Renal cortex interstitium (tissue), 11 donors: ENCODE measurements around the gene PRR11. TPM values are rescaled to one million over a fixed set of nuclear protein-coding genes. Genes with fewer than 3 reads are reported as not detected.
"Not testable (repeated sequence)": the region's sequence is repeated elsewhere in the genome, so short reads cannot be mapped to it uniquely, and the experiment has no call there.

Source experiments
- DNase-seq, 11 donors: peaks; one replicate each; pipeline ENCODE4 v3.0.0-alpha.2; 2013; ENCODE audit warnings: low read depth in 9 of 11, low spot score in 4 of 11; ENCODE audit errors: extremely low read depth in 1 of 11
- polyA plus RNA-seq, 3 donors: library from polyadenylated mRNA; unstranded; fragments of 120-200 nt; gene quantifications; one replicate each; pipeline ENCODE4 v1.2.1, GENCODE V29; 2013; ENCODE audit not compliant: insufficient read length in 3 of 3

Gene PRR11
- polyA plus RNA-seq, 3 donors, result 16.1 to 26.7 (median 20.9) TPM

DNA sequence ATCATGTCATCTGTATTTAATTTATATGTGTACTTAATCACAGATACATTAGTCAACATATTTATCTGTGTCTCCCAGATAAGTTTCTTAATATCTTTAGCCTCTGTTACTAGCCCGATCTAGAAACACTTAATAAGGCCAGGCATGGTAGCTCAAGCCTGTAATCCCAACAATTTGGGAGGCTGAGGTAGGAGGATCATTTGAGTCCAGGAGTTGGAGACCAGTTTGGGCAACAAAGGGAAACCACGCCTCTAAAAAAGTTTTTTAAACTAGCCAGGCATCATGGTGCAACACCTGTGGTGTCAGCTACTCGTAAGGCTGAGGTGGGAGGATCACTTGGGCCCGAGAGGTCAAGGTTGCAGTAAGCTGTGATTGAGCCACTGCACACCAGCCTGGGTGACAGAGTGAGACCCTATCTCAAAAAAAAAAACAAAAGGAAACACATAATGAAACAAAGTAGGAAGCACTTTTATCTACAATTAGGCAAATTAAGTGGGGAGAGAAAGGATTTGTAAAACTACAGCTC is 9.9 kb upstream of the PRR11 start:
- DNase-seq, result no peak

DNA sequence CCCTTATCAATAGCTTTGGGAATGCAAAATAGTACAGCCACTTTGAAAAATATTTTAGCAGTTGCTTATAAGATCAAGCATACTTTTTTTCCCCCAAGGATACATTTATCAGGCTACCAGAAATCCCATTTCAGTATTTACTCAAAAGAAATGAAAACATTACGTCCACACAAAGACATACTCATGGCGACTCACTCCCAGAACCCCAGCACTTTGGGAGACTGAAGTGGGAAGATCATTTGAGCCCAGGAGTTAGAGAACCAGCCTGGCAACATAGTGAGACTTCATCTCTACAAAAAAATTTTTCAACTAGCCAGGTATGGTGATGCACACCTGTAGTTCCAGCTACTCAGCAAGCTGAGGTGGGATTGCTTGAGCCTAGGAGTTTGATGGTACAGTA is 6.5 kb upstream of the PRR11 start:
- DNase-seq, result no peak

DNA sequence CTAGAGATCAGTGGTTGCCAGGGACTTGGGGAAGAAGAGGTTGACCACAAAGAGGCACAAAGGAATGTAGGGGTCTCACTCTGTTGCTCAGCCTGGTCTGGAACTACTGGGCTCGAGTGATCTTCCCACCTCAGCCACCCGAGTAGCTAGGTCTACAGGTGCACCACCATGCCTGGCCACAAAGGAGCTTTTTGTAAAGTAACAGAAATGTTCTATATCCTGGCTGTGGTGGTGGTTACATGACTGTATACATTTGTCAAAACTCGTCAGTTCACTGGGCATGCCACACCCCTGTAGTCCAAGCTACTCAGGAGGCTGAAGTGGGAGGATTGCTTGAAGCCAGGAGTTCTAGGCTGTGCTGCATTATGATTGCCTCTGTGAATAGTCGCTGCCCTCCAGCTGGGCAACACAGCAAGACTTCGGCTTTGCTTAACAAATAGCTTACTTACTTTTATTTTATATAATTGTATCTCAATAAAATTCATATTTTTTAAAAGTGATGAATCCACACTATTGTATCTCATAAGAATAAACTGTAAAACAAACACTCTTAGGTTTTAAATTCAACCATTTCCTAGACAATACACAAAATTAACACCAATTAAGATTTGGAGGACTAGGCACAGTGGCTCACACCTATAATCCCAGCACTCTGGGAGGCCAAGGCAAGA is 5.6 kb upstream of the PRR11 start:
- no peak for DNase-seq

DNA sequence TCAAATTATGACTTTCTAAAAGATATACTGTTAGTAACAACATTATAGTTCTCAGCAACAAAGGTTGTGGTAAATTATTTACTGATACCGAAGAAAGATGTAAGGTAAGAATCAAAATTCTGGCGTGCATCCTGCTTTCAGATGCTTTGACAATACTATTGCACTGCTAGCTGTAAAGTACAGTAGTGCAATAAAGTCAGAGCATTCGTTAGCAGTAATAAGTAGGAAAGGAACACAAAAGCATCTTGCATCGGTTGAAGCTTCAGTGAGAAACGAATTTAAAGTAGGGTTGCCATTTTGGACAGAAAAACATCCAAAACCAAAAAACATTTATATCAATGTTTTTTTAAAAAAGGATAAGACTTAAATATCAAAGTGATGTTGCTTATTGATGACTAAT is 4.5 kb upstream of the PRR11 start:
- DNase-seq, result no peak

DNA sequence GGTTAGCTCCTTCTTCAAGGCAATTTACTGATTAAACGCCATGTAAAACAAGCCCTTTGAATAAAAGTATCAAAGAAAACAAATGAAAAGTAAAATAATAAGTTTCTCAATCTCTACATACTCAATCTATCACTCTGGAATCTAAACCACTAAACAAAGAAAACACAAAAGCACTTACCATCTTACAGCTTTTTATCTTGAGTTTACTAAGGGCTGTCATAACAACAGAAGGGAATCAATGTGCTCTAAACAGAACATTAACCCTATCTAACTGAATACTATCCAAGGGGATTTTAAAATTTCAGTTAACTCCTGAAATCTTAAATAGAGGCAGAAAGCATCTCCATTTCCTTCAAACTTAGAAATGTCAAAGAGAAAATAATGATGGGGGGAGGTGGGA is 4.0 kb upstream of the PRR11 start:
- DNase-seq, result no peak

DNA sequence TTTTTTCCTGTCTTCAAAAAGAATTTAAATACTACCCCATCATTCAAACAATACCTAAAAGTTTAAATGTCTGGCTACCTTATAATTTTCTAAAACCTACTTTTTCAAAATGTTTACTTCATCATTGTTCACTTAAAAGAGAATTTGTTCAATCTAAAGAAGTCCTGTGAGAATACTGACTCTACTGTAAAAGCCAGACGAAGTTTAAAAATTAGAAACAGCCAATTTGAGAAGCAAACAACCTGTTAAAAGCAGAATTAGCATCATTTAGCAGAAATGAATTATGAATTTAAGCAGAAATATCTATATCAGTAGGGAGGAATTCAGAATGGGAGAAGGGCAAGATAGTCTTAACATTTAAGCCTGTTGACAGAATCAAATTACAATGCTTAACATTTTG is 2.6 kb upstream of the PRR11 start:
- no peak for DNase-seq

DNA sequence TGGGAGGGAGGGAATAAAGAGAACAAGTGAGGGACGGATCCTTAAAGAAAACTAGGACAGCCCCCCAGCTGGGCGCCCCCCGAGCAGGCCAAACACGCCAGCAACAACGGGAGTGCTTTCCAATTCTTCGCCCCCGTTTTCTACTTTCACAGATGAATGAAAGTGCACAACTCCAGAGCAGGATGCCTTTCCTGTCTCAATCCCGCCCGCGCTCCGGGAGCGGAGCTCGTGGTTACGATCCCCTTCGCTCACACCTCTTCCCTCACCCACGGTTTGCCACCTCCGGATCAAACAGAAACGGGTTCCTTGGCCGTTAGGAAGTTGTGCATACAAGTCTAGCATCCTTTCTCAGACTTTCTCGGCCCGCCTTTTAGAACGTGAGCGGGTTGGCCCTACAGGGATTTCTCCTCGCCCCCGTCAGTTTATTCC is 1.2 kb upstream of the PRR11 start:
- DNase-seq, result peak in 6 of 11 donors; percentile 28 to 42 (median 38)

DNA sequence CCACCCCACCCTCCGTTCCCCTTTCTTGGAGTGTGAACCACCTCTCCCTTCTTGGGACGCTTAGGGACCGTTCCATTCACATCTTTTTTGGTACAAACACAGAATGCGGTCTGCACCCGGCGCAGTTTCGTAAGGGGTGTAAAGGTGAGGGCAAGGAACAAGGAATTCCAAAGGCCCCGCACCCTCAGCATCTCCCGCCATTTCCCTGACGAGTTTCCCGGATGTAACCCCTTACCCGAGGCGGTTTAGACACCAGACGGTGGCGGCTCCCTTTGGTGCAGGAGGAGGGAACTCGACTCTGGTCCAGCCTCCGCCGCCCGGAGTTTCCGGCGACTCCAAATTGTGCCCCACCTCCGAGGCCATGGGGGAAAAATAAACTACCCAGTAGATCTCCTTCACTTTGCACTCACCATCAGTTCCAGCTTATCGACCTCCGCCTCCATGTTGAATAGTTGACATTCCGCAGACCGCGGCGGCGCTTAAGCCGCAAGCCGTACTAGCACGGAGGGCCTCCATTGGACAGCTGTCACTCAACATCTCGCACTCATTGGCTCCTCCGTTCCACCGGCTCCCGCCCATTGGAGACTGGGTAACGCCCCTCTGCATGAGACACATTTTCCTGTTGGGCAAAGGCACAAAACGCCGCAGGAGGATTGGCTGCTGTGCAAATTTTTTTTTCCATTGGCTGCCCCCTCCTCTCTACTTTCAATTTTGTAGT is 666 bp upstream of the PRR11 start, which contains the start of gene SKA2:
Gene SKA2 (minus strand): TSS at position 466 of the 718 bp plus-strand sequence. CDS start 23 bp downstream, at position 443.
- peak in 3 of 11 donors; percentile 88 to 99 (median 97) for DNase-seq

DNA sequence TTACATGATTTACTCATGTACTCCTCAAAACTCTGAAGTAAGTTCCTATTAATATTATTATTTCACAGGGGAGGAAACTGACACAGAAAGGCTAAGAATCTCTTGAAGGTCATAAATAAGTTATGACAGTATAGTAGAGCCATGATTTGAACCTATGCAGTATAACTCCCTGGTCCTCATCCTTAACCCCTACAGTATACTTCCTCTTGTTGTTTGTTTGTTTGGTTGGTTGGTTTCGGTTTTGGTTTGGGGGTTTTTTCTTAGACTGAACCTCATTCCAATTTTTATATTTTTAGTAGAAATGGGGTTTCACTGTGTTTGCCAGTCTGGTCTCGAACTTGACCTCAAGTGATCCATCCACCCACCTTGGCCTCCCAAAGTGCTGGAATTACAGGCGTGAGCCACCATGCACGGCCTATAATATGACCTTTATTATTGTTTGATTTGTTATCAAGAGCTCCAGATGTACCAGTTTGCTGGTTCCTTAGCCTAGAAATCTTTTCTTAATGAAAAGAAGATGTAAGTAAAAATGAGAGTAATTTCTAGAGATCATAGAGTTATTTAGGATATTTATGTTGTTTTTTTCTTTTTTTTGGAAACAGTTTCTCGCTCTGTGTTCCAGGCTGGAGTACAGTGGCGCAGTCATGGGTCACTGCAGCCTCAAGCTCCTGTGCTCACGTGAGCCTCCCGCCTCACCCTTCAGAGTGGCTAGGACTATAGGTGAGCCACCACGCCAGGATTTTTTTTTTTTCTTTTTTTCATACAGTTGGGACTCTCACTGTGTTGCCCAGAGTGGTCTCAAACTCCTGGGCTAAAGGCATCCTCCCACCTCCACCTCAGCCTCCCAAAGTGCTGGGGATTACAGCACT is 4.8 kb downstream of the PRR11 start:
- no peak for DNase-seq

DNA sequence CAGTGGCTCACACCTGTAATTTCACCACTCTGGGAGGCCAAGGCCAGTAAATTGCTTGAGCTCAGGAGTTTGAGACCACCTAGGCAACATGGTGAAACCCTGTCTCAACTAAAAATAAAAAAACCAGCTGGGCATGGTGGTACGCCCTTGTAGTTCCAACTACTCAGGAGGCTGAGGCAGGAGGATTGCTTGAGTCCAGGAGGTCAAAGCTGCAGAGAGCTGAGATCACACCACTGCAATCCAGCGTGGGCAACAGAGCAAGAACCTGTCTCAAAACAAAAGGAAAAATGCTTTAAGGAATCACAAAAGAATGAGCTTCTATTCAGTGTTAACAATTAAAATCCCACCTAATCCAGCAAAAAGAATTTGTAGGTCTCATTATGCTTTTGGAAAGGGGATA is 5.9 kb downstream of the PRR11 start:
- DNase-seq, result no peak

DNA sequence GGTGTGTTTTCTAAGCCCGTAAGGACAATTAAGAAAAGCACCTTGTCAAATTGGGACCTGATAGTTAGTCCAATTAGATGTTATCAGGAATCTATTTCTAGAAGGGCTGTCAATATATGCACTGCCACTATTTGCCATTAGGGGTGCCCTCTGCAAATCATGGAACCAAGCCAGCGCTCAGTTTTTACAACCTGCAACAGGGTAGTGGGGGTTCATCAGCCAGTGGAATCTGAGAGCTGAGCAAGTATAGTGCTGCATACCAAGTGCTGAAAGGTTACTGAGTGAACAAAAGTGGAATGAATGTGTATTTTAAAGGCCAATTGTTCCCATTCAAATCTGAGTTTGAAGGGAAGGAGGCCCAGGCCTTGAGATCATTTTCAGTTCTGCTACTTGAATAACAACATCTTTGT is 10.4 kb downstream of the PRR11 start:
- peak in 3 of 11 donors; percentile 33 to 38 (median 36) for DNase-seq

DNA sequence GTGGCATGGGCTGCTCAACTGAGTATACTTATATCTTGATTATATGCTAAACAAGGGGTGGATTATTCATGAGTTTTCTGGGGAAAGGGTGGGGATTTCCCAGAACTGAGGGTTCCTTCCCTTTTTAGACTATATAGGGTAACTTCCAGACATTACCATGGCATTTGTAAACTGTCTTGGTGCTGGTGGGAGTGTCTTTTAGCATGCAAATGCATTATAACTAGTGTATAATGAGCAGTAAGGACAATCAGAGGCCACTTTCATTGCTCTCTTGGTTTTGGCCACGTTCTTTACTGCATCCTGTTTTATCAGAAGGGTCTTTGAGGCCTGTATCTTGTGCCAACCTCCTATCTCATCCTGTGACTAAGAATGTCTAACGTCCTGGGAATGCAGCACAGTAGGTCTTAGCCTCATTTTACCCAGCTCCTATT is 12.0 kb downstream of the PRR11 start:
- DNase-seq, result no peak

DNA sequence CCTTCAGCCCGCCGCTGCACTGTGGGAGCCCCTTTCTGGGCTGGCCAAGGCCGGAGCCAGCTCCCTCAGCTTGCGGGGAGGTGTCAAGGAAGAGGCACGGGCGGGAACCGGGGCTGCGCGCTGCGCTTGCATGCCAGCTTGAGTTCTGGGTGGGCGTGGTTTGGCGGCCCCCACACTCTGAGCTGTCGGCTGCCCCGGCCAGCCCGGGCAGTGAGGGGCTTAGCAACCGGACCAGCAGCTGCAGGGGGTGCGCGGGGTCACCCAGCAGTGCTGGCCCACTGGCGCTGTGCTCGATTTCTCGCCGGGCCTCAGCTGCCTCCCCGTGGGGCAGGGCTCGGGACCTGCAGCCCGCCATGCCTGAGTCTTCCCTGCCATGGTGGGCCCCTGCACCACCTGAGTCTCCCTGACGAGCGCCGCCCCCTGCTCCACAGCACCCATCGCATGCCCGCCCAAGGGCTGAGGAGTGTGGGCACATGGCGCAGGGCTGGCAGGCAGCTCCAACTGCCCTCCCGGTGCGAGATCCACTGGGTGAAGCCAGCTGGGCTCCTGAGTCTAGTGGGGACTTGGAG is 17.0 kb downstream of the PRR11 start:
- DNase-seq, result no peak

DNA sequence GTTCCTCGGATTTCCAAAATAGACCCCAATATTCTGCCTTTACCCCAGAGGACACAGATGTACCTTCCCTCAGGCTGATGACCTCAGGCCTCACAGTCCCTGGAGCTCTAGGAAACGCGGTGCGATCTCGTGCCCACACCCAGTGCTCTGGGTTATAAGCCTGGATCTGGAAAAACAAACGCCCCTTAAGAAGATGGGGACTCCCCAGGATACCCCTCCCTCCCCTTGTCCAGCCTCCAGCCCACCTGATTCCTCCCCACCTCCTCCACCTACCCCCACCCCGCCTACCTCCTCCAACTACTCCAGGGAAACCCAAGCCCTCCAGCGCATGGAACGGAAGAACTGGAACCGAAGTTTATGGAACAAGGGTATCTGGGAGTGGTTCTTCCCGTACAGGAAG is 19.1 kb downstream of the PRR11 start:
- DNase-seq, result no peak

DNA sequence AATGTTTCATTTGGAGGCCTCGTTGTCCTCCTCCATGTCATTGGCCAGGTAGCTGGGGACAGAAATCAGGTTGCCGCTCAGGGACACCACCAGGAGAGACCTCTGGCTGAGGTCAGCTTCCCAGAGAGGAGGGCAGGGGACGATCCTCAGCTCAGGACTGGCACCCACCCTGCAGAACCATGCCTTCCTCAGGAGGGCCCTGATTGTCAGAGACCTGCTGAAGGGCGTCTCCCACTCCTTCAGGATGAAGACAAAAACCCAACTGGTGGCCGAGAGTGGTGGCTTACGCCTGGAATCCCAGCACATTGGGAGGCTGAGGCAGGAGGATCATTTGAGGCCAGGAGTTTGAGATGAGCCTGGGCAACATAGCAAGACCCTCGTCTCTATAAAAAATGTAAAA is 19.5 kb downstream of the PRR11 start:
- no peak for DNase-seq

DNA sequence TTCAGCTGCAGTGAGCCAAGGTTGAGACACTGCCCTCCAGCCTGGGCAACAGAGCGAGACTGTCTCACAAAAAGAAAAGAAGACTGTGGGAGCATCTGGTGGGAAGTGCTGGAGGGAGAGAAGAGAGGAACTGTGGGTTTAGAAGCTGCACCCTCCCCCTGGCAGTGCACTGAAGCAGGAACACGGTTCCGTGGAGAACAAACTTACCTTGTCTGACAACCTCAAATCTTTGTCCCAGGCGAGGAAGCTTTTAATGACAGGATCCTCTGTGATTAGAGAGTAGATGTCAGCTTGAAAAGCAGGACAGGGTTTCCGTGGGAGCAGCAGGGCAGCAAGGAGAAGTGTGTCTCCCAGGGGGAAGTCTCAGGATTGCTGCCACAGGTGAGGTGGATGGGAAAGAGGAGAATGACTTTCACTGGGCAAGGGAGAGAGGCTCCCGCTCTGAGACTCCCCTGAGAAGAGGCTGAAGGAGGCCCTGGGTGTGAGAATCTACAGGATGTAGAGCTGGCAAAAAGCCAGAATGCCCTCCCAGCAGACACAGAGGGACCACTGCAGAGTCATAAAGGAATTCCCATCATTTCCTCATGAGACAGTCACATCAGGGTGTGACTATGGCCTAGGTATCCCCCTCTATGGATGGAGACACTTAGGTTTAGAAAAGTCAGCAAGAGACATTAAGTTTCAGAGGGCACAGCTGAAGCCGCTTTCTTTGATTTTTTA is 22.9 kb downstream of the PRR11 start:
- DNase-seq, result no peak

DNA sequence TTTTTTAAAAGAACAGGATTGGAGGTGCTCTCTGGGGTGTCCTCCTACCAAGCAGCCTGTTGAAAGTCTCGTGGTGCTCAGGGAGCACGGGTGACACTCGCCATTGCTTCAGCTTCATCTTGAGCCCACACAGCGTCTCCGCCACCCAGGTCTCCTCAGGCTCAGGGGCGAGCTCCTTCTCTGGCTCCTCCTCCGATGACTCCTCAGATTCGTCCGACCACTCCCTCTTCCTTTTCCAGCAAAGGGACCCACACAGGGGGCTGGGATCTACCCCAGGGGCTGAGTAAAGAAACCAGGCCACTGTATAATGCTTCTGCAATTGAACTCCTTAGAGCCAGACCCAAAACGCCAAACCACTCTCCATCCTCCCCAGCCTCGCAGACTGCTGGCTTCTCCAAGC is 24.1 kb downstream of the PRR11 start:
- not testable (repeated sequence) for DNase-seq

DNA sequence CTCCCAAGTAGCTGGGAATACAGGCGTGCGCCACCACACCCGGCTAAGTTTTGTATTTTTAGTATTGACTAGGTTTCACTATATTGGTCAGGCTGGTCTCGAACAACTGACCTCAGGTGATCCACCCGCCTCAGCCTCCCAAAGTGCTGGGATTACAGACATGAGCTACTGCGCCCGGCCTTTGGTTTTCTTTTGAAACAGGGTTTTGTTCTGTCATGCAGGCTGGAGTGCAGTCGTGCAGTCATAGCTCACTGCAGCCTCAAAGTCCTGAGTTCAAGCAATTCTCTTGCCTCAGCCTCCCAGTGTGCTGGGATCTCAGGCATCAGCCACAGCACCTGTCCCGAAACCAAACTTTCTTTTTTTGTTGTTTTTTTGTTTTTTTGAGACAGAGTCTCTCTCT is 25.1 kb downstream of the PRR11 start:
- DNase-seq, result no peak

DNA sequence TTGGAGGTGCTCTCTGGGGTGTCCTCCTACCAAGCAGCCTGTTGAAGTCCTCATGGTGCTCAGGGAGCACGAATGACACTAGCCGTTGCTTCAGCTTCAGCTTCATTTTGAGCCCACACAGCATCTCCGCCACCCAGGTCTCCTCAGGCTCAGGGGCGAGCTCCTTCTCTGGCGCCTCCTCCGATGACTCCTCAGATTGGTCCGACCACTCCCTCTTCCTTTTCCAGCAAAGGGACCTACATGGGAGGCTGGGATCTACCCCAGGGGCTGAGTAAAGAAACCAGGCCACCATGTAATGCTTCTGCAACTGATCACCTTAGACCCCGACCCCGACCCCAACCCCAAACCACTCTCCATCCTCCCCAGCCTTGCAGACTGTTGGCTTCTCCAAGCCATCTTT is 25.9 kb downstream of the PRR11 start:
- DNase-seq, result no peak
